Urinary bladder (tissue), 4 donors: ENCODE measurements around the gene RAD50. TPM values are rescaled to one million over a fixed set of nuclear protein-coding genes. Genes with fewer than 3 reads are reported as not detected.
A peak's percentile ranks its signal among the peaks of the same experiment; 100 is the strongest.
"Not testable (repeated sequence)": the region's sequence is repeated elsewhere in the genome, so short reads cannot be mapped to it uniquely, and the experiment has no call there.

ENCODE experiments used
- DNase-seq: peaks from one replicate; pipeline ENCODE4 v3.0.0-alpha.2; 2015; ENCODE audit errors: extremely low spot score
- H3K27ac ChIP-seq: one replicate; pipeline ENCODE4 v1.5.1; 2013; ENCODE audit warnings: low read depth, mild to moderate bottlenecking, moderate library complexity
- H3K36me3 ChIP-seq: one replicate; pipeline ENCODE4 v1.6.1; 2013; ENCODE audit warnings: mild to moderate bottlenecking, moderate library complexity; ENCODE audit not compliant: insufficient read depth
- H3K4me1 ChIP-seq: one replicate; pipeline ENCODE4 v1.6.1; 2013; ENCODE audit warnings: mild to moderate bottlenecking, moderate library complexity; ENCODE audit not compliant: insufficient read depth
- H3K4me3 ChIP-seq: one replicate; pipeline ENCODE4 v1.5.1; 2013; ENCODE audit warnings: low read depth, low read length
- WGBS: extraction: QIAGEN DNeasy Blood & Tissue Kit; methylation state at CpG from one replicate; pipeline ENCODE4 v1.1.7; 2013; 5-methylcytosine and 5-hydroxymethylcytosine counted together
- polyA plus RNA-seq: library from polyadenylated mRNA; stranded (reverse); fragments of 200-250 nt; gene quantifications from one replicate; pipeline ENCODE4 v1.2.3, GENCODE V29; 2013
- total RNA-seq: library from RNA; depleted of rRNA; stranded (reverse); fragments of >200 nt; gene quantifications from one replicate; pipeline ENCODE4 v1.2.3, GENCODE V29; 2014
- donor health status: healthy with polysubstance abuse.
- donor health status: healthy.

The RAD50 gene
- total and polyA plus RNA-seq, 2 donors, result 13.4 to 75.0 TPM

GRCh38 chr5:132540764-132541163 lies 16.0 kb upstream of the RAD50 start:
- Histone ChIP-seq H3K36me3 (no peaks in the 10 kb centered on the region), H3K27ac (no peak overlapping the region), H3K4me3 (no peak overlapping the region), H3K4me1 (no peaks in the 10 kb centered on the region)
- DNase-seq, result no peak
- WGBS, result 92% methylated on average over 4 of the region's 4 CpGs

GRCh38 chr5:132543472-132544201 lies 13.1 kb upstream of the RAD50 start, which contains the start of gene IL5:
Gene IL5, minus strand, starts transcription at chr5:132543522. Its CDS starts 44 bp downstream, at chr5:132543478.
- Histone ChIP-seq H3K4me3 (no peak within 1 kb of the TSS), H3K27ac (no peak within 1 kb of the TSS), H3K36me3 (no peaks in the 10 kb centered on the region), H3K4me1 (no peaks in the 10 kb centered on the region)
- 80% methylated on average over 7 of the region's 7 CpGs for WGBS
- no peak for DNase-seq

GRCh38 chr5:132546108-132546507 lies 10.7 kb upstream of the RAD50 start:
- no peak overlapping the region for H3K4me3 ChIP-seq
- WGBS, result 91% methylated on average over 2 of the region's 2 CpGs

GRCh38 chr5:132547269-132547668 lies 9.5 kb upstream of the RAD50 start:
- WGBS, result 85% methylated on average over 2 of the region's 2 CpGs
- no peak for DNase-seq
- Histone ChIP-seq H3K36me3 (no peaks in the 10 kb centered on the region), H3K4me3 (no peak overlapping the region), H3K27ac (no peak overlapping the region), H3K4me1 (no peaks in the 10 kb centered on the region)

More at GRCh38 chr5:132546108-132546507, 10.7 kb upstream of the RAD50 start:
- no peaks in the 10 kb centered on the region for H3K4me1 ChIP-seq
- no peak for DNase-seq
- no peak overlapping the region for H3K27ac ChIP-seq
- H3K36me3 ChIP-seq, result no peaks in the 10 kb centered on the region

GRCh38 chr5:132548834-132549233 lies 7.9 kb upstream of the RAD50 start:
- H3K4me1 ChIP-seq, H3K4me3 ChIP-seq, H3K27ac ChIP-seq, DNase-seq, H3K36me3 ChIP-seq: not testable (repeated sequence)
- WGBS, result 93% methylated on average over 7 of the region's 7 CpGs

- no peak for DNase-seq
- Histone ChIP-seq H3K27ac (no peak overlapping the region), H3K36me3 (no peaks in the 10 kb centered on the region), H3K4me3 (no peak overlapping the region), H3K4me1 (no peaks in the 10 kb centered on the region)
- 73% methylated on average over 2 of the region's 2 CpGs for WGBS
These were observed 7.2 kb upstream of the RAD50 start for GRCh38 chr5:132549576-132549975.

- Histone ChIP-seq H3K4me1 (no peaks in the 10 kb centered on the region), H3K27ac (peak overlapping the region; percentile 89), H3K4me3 (peak overlapping the region; percentile 68), H3K36me3 (no peaks in the 10 kb centered on the region)
- no peak for DNase-seq
- 44% methylated on average over 15 of the region's 15 CpGs for WGBS
These were observed 519 bp upstream of the RAD50 start for GRCh38 chr5:132556153-132556762.

- whole genome bisulfite sequencing, result 5% methylated on average over 15 of the region's 15 CpGs
- DNase-seq, result peak; percentile 1
- H3K4me3 ChIP-seq, result peak overlapping the region; percentile 68
- H3K27ac ChIP-seq, result peak overlapping the region; percentile 89
- H3K36me3 ChIP-seq, result no peaks in the 10 kb centered on the region
- no peaks in the 10 kb centered on the region for H3K4me1 ChIP-seq
These were observed 848 bp downstream of the RAD50 start for GRCh38 chr5:132557478-132558172.

- DNase-seq, result no peak
- Histone ChIP-seq H3K4me1 (no peaks in the 10 kb centered on the region), H3K36me3 (no peaks in the 10 kb centered on the region), H3K4me3 (no peak overlapping the region), H3K27ac (no peak overlapping the region)
- 88% methylated on average over 2 of the region's 2 CpGs for WGBS
These were observed 2.7 kb downstream of the RAD50 start for GRCh38 chr5:132559383-132560060.

GRCh38 chr5:132561601-132562000 lies 4.8 kb downstream of the RAD50 start:
- DNase-seq, result no peak
- WGBS, result 97% methylated on average over 3 of the region's 3 CpGs
- Histone ChIP-seq H3K36me3 (no peaks in the 10 kb centered on the region), H3K27ac (no peak overlapping the region), H3K4me1 (no peaks in the 10 kb centered on the region), H3K4me3 (no peak overlapping the region)

GRCh38 chr5:132564555-132564954 lies 7.8 kb downstream of the RAD50 start:
- DNase-seq, H3K36me3 ChIP-seq: not testable (repeated sequence)
- 98% methylated on average over 2 of the region's 2 CpGs for WGBS

GRCh38 chr5:132566657-132567056 lies 9.9 kb downstream of the RAD50 start:
- Histone ChIP-seq H3K36me3 (no peaks in the 10 kb centered on the region), H3K4me3 (no peak overlapping the region), H3K4me1 (no peaks in the 10 kb centered on the region), H3K27ac (no peak overlapping the region)
- DNase-seq, result no peak
- WGBS, result 79% methylated on average over 1 of the region's 1 CpG

More at GRCh38 chr5:132564555-132564954, 7.8 kb downstream of the RAD50 start:
- H3K4me3 ChIP-seq, H3K27ac ChIP-seq, H3K4me1 ChIP-seq: not testable (repeated sequence)

GRCh38 chr5:132576123-132576522 lies 19.3 kb downstream of the RAD50 start:
- Histone ChIP-seq H3K4me1 (no peaks in the 10 kb centered on the region), H3K27ac (no peak overlapping the region), H3K4me3 (no peak overlapping the region), H3K36me3 (peaks cover 9% of the 10 kb centered on the region)
- WGBS, result 96% methylated on average over 1 of the region's 1 CpG
- no peak for DNase-seq
